ENCODE results near the gene SHKBP1.

GRCh38 chr19:40560092-40560507 lies 16.6 kb upstream of the SHKBP1 start:
- no peak for TF ChIP-seq CTCF (conservative IDR thresholded peaks at IDR 0.05; ENCODE audit: low read length)
- no peak for TF ChIP-seq EZH2phosphoT487 (IDR thresholded peaks at IDR 0.05; ENCODE audit: borderline replicate concordance)
